22Rv1 (cell line): ENCODE results near the gene MARCHF4.

ENCODE experiments used
- H3K27ac ChIP-seq: fragments of 450-650 bp; 2 replicates; pipeline ENCODE4 v1.5.1; 2017
- ZFX ChIP-seq: fragments of 450-650 bp; IDR thresholded peaks from 2 replicates; pipeline ENCODE4 v1.6.1; 2017; ENCODE audit warnings: antibody characterized with exemption, borderline replicate concordance
- TF ChIP-seq, protein P1 (sequence below): fragments of 450-650 bp; IDR thresholded peaks from 2 replicates; pipeline ENCODE4 v1.5.1; 2017; ENCODE audit warnings: mild to moderate bottlenecking

Gene MARCHF4

DNA sequence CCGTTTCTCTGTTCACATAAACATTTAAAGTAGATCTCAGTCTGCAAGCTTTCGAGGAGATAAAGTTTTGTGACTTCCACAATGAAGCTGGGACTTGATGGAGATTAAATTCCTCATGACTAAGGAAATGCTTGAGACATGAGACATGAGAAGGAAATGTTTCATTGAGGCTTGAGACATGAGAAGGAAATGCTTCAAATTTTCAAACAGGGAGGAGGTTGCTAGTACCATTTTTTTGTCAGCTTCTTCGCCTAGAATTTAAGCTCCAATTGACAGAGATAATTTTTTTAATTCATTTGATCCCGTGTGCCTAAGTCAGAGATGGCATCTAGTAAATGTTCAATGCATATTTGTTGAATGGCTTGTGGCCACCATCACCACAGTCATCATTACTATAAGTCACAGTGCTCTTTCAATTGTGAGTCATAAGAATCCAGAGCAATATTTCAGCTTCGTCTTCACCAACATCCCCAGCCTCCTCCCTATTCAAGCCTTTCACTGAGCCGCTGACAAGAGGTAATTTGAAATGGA is 543 bp upstream of the MARCHF4 start:
- H3K27ac ChIP-seq = no peak overlapping the region
- TF ChIP-seq ZFX = no peak
- TF ChIP-seq, protein P1, sequence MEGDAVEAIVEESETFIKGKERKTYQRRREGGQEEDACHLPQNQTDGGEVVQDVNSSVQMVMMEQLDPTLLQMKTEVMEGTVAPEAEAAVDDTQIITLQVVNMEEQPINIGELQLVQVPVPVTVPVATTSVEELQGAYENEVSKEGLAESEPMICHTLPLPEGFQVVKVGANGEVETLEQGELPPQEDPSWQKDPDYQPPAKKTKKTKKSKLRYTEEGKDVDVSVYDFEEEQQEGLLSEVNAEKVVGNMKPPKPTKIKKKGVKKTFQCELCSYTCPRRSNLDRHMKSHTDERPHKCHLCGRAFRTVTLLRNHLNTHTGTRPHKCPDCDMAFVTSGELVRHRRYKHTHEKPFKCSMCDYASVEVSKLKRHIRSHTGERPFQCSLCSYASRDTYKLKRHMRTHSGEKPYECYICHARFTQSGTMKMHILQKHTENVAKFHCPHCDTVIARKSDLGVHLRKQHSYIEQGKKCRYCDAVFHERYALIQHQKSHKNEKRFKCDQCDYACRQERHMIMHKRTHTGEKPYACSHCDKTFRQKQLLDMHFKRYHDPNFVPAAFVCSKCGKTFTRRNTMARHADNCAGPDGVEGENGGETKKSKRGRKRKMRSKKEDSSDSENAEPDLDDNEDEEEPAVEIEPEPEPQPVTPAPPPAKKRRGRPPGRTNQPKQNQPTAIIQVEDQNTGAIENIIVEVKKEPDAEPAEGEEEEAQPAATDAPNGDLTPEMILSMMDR = no peak

DNA sequence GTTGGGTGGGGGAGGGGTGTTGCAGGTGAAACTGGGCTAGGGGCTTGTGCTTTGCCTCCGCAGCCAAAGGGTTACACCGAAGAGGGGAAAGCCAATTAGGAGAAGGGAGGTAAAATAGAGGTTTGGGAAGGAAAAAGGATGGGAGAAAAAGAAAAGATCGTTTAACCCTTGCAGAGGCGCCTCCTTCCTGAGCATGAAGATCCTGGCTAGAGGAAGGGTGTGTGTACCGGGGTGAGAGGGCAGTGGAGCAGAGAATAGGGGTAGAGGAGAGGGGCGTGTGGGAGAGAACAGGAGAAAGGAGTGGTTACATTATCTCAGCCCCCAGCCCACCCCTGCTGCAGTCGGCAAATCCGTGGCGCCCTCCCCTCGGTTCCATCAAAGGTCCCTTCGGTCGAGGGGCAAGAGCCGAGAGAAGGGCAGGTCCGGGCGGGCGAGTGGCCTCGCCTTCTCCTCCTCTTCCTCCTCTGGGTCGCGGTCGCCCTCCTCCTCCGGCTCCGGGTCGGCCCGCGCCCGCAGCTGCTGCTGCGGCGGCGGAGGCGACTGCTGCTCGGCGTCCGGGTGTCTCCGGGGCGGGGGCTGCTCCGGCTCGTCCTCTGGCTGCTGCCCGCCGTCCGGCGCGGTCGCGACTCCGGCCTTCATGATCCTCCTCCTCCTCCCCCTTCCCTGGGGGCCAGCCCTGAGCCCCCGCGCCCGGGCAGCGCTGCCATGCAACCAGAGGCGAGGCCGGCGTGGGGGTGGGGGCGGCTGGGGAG is 1.1 kb downstream of the MARCHF4 start:
- H3K27ac ChIP-seq = no peak overlapping the region
- no peak for TF ChIP-seq ZFX
- TF ChIP-seq, protein P1 = no peak

- no peak for TF ChIP-seq ZFX
- TF ChIP-seq, protein P1 = no peak
These were observed 2.5 kb downstream of the MARCHF4 start for GRCh38 chr2:216369821-216370220.

DNA sequence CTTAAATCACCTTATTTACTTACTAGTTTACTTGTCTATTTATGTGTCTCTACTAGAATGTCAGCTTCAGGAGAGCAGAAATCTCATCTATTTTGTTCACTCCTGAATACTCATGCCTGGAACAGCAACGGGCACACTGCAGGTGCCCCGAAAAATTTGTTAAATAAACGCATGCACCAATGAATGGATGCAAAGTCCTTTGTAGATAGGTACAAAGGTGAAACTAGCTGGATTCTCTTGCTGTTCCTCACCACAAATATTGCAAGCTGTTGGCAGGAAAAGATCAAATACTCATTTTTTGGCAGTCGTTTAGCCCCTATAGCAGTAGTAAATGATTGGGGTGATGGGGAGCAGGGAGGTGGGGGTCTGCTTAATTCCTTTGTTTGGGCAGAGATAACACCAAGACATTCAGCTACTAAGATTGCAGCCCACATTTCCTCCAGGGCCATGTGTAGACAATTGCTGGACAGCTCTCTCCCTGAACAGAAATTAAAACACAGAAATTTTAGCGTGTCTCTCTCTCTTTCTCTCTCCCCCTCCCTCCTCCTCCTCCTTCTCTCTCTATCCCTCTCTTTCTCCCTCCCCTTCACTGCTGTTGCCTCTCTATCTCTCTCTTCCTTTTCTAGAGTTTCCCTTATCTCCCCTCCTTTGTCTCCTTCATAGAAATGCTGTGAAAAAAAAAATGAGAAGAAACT is 5.4 kb downstream of the MARCHF4 start:
- TF ChIP-seq, protein P1 = no peak
- TF ChIP-seq ZFX = no peak

More at GRCh38 chr2:216369821-216370220, 2.5 kb downstream of the MARCHF4 start:
- no peak overlapping the region for H3K27ac ChIP-seq

DNA sequence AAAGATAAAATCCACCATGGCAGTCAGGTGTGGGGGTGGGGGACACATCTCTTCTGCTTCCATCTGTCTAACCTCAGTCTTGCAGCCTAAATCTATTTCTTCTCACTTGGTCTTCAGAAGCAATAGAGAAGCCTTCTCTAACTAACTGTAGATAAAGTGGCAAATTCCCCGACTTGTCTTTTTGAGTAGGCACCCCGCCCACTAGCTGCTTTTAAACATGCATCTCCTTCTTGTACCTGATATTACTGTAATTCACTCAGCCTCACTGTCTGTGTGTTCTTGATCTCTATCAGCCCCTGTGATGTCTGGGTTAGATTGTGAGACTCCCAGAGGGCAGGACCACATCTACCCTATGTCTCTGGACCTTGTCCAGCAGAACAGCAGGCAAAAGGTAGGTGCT is 6.8 kb downstream of the MARCHF4 start:
- H3K27ac ChIP-seq = no peak overlapping the region
- TF ChIP-seq, protein P1 = no peak
- no peak for TF ChIP-seq ZFX

More for the DNA sequence above, 5.4 kb downstream of the MARCHF4 start:
- H3K27ac ChIP-seq = no peak overlapping the region

- H3K27ac ChIP-seq = no peak overlapping the region
- TF ChIP-seq ZFX = no peak
- TF ChIP-seq, protein P1 = no peak
These were observed 9.1 kb downstream of the MARCHF4 start for GRCh38 chr2:216363221-216363620.

DNA sequence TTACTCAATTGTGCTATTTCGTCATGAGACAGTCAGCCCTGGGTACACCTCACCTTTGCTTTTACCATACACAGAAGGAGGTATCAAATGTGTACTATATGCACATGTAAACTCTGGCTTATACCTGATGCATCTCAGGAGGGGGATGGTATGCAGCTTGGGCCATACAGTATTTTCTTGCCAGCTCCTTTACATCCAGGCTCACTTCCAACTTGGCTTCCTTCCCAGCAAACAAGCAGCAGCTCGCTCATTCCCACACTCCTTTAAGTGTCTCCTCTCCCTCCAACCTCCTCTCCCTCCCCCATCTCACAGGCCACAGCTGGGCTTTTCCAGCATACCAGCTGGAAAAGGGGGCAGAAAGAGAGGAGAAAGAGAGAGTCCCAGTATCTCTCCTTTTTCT is 9.6 kb downstream of the MARCHF4 start:
- no peak overlapping the region for H3K27ac ChIP-seq
- TF ChIP-seq, protein P1 = no peak
- TF ChIP-seq ZFX = no peak
